Cortex of kidney (tissue), 1 donor: ENCODE results near the gene NDUFS7.

Source experiments
- DNase-seq: peaks from one replicate; lab custom pipeline; 2025; lab: John Stamatoyannopoulos, UW

The NDUFS7 gene

DNA sequence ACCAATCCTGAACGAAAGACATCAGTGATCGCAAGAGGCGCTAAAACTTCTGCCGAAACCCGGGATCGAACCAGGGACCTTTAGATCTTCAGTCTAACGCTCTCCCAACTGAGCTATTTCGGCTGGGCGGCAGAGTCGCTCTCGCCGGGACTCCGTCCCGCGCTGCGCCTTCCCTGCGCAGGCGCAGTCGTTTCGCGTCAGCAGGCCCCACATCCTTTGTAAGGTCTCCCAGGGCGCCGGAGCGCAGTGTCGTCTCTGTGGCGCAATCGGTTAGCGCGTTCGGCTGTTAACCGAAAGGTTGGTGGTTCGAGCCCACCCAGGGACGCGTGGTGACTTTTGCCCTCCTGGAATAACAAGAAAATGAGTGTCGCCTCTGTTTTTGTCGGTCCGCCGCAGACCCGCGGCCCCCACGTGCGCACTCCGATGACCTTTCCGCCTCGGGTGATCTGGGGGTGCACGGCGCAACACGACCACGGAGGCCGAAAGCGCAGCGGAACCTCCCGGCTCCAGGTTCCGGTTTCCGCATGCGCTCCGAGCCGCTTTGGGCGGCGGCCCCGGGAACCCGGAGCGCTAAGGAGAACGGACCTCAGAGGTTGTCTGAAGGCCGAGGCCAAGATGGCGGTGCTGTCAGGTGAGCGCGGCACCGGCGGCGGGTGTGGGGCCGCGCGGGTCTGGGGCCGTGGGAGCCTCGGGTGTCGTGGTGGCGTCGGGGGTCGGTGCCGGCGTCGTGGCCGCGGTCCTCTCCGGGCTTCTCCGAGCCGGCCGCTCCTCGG, at the start of gene NDUFS7:
Gene NDUFS7, plus strand, starts transcription at position 596 of the 773 bp plus-strand sequence. Its CDS starts 20 bp downstream, at position 616.
- peak; percentile 91 for DNase-seq

DNA sequence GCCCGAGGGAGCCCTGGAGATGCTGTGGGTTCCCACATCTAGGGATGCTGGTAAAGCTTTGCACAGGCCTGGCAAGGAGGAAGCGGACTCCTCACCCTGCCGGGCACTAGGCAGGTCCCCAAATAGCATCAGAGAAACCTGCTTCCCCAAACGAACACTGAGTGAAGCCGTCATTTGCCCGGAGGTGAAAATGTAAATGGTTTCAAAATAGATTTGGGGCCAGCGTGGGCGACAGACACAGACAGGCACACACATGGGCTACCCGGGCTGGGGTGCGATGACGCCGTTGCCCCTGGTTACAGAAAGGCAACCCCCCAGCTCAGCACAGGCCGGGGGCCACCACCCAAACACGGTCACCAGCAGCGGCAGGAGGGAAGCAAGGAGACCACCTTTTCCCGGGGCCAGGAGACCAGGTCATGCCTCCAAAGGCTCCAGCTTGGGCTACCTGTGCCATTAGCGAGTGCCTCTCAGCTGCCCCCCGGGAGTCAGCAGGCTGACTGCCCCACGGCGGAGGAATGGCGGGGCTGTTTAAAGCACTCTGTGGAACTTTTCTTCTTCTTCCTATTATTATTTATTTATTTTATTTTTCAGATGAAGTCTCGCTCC, 47.5 kb upstream of the NDUFS7 start:
- DNase-seq: no peak

DNA sequence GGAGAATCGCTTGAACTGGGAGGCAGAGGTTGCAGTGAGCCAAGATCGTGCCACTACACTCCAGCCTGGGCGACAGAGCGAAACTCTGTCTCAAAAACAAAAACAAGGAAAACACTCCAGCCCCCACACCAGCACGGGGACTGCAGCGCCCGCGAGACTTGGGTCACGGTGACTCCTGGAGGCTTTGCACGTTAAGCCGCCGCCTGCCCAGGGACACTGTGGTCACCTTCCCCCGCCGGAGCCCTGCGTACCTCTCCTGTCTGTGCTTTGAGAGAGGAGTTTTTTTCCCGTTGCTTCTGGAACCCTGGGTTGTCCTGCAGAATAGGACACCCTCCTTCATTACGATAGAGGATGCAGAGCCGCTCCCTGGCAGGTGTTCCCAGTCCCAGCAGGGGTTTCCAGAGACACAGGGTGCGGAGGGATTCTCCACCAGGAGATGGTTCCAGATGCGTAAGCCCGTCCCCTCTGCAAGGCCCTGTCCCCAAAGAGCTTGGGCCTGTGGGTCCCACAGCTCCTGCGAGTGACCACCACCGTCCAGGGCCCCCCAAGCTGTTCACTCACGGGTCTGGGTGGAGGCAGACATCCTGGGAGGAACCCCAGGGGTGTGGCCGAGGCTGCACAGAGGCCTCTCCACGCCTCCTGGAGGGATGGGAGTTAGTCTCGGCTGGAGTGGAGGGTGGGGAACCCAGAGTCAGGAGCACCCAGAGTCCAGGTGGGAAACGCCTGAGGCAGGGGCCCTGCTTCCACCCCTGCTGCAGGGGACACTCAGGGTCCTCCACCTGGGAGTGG, 42.8 kb upstream of the NDUFS7 start:
- DNase-seq: no peak

DNA sequence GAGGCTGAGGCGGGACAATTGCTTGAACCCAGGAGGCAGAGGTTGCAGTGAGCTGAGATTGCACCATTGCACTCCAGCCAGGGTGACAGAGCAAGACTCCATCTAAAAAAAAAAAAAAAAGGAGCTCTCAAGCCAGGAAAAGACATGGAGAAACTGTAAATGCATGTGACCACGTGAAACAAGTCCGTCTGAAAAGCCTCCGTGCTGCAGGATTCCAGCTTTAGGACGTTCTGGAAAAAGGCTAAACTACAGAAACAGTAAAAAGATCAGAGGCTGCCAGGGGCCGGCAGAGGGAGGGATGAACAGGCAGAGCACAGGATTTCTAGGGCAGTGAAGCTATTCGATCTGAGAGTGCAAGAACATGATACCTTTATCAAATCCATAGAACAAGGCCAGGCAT, 40.7 kb upstream of the NDUFS7 start:
- DNase-seq: no peak

DNA sequence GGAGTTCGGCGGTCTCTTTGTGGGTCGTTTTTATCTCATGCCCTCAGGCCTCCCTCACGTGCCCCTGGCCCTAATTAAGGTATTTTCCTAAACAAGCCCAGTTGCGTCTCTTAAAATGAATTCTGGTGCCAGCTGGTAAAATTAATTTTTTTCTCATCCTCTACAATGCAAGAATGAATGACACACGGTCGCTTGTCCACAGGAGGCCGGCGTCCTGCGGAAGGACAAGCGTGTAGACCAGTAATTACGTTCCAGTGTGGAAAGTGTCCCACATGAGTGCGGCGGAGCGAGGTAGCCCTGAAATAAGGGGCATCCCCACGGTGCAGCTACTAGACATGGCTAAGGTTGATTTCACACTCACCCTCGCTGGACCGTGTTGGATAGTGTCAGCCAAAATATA, 34.5 kb upstream of the NDUFS7 start:
- DNase-seq: no peak

DNA sequence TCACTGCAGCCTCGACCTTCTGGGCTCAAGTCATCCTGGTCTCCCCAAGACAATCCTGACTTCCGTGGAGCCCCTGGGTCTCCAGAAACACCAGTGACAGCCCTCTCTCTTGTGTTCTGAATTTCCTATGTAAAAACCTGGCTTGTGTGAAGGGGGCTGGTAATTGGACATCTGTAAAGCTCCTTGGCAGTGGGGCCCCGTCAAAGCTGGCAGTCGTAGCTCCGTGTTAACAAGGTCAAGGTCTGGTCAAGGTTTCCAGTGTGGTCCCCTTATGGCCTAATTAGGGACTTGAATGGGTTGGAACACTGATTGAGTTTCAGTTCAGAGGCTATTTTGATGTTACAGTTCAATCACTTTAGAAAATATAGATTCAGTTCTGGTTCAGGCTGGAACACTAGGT, 32.8 kb upstream of the NDUFS7 start:
- no peak for DNase-seq

DNA sequence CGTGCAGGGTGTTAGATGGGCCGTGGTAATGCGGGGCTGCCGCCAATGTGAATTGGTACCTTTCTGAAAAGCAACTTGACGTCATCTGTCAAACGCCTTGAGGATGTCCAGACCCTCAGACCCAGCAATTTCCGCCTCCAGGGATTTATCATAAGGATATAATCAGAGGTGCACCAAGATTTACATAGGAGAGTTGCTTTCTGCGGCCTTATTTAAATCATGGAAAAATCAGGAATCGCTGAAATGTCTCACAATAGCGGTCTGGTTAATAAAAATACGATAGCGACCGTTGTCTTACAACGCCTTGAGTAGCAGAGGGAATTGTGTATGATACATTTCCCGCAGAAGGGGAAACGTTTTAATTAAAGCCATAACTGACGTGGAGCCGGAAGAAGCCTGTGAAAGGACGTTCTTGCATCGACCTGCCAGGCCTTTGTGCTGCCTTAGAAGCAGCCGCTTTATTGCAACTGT, 32.3 kb upstream of the NDUFS7 start:
- DNase-seq: no peak

DNA sequence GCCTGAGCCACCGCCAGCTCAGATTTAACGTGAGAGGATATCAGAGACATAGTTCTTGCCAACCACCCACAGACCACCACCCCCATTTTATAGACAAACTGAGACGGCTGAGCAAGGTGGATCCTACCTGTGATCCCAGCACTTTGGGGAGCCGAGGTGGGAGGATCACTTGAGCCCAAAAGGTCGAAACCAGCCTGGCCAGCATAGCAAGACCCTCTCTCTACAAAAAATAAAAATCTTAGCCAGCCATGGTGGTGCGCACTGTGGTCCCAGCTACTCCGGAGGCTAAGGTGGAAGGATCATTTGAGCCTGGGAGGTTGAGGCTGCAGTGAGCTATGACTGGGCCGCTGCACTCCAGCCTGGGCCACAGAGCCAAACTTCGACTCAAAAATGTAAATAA, 30.6 kb upstream of the NDUFS7 start:
- DNase-seq: no peak

DNA sequence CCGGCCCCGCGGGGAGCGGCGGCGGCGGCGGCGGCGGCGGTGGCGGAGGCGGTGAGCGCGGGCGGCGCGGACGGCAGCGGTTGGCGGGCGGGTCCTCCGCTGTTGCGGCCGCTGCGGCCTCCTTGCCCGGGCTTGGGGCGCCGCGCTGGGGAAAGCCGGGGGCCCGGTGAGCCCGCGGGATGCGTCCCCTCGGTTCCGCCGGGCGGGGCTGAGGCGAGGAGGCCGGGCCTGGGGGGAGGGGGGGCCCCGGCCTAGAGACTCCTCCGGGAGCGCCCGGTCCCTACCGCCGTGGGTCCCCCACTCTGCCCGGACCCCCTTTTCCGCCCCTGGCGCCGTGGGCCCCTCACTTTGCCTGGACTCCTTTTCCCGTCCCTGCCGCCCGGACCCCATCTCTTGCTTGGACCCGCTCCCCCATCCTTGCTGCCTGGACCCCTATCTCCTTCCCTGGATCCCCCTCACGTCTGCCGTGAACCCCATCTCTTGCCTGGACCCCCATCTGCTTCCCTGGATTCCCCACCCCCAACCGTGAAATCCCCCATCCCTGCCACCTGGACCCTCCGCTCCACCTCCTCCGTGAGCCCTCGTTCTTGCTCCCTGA, 28.6 kb upstream of the NDUFS7 start:
- DNase-seq: no peak

DNA sequence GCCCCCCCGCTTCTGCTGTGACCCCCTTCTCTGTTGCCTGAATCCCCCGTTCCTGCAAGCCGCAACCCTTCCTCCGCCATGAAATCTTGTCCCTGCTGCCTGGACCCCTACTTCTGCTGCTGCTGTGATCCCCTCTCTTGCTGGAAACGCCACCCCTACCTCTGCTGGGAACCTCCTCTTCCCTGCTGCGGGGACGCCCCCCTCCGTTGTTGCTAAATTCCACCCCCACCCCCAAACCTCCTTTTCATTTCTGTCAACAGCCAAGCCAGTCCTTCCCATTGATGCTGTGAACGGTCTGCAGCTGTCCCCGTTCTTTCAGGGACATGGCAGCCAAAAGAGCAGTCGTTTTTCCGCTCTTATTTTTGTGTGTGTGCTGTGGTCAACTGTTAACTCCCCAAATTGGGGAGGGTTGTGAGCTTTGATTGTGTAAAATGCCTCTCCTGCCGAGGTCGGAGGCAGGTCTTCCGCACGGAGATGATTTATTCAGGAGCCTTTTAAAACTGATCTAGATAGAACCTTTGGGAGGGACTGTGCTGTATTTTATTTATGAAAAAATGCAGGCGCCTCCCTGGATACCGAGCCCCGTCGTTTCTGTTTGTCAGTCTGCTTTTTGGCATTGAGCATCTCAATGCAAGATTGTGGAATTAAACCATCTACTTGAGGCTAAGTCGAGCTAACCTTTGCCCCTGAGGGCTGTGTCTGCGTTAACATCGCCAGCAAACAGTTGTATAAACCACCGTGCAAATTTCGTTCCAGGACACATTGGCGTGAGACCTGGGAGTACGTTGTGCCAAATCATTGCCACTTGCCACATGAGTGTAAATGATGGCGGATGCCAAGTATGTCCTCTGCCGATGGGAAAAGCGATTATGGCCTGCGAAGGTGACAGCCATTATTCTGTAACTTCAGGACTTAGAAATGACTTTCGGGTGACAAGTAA, 27.9 kb upstream of the NDUFS7 start:
- no peak for DNase-seq

DNA sequence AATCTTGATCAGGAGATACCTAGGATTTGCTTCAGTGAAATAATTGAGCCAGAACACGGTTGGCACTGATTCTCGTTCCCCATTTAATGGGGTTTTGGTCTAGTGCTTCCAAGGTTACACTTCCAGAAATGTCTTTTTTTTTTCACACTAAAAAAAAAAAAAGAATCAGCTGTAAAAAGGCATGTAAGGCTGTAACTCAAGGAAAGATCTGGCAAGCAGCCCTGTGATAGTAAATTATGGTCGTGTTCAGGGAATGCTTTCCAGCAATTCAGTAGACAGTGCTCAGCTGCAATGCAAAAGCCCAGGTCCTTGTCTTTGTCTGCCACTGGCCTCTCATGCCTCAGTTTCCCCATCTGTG, 27.2 kb upstream of the NDUFS7 start:
- no peak for DNase-seq

DNA sequence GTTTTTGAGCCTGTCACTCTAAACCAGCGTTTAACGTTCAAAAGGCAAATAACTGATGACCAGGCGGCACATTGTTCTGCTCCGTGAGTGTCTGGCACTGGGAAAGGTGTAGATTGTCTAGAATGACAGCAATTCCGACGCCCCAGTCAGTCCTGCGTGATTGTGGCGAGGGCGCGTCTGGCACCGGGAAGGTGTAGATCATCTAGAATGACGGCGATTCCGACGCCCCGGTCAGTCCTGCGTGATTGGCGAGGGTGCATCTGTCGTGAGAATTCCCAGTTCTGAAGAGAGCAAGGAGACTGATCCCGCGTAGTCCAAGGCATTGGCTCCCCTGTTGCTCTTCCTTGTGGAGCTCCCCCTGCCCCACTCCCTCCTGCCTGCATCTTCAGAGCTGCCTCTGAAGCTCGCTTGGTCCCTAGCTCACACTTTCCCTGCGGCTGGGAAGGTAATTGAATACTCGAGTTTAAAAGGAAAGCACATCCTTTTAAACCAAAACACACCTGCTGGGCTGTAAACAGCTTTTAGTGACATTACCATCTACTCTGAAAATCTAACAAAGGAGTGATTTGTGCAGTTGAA, 26.1 kb upstream of the NDUFS7 start:
- DNase-seq: no peak

DNA sequence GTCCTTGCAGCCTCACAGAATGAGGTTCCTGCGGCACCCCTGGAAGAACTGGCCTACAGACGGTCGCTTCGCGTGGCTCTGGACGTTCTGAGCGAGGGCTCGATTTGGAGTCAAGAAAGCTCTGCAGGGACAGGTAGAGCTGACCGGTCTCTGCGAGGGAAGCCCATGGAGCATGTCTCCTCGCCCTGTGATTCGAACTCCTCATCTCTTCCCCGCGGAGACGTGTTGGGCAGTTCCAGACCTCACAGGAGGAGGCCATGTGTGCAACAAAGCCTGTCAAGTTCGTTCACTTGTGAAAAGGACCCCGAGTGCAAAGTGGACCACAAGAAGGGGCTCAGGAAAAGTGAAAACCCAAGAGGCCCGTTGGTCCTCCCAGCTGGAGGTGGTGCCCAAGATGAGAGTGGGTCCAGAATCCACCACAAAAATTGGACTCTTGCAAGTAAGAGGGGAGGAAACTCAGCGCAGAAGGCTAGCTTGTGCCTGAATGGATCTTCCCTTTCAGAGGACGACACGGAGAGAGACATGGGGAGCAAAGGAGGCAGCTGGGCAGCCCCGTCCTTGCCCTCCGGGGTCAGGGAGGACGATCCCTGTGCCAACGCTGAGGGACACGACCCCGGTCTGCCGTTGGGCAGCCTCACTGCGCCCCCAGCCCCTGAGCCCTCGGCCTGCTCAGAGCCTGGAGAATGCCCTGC, 23.4 kb upstream of the NDUFS7 start:
- no peak for DNase-seq

DNA sequence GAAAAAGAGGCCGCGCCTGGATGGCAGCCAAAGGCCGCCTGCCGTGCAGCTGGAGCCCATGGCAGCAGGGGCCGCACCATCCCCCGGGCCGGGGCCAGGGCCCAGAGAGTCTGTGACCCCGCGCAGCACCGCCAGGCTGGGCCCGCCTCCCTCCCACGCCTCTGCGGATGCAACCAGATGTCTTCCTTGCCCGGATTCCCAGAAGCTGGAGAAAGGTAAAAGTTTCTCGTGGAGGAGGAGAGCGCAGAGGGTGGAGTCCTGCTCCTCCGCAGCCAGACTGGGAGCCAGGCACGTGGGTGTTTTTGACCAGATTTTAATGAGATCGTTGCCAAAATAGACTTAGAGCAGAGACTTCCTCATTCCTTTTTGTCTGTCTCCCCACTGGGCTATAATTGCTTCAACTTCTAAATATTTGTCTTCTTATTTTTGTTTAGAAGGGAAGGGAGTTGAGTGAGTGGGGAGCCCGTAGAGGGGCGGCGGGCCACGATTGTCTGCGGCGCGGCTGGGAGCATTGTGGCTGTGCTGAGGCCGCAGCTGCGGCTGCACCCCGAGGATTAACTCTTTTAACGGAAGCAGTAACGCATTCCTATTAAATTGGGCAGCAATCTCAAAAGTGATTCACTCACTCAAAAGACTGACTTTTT, 22.8 kb upstream of the NDUFS7 start:
- no peak for DNase-seq

DNA sequence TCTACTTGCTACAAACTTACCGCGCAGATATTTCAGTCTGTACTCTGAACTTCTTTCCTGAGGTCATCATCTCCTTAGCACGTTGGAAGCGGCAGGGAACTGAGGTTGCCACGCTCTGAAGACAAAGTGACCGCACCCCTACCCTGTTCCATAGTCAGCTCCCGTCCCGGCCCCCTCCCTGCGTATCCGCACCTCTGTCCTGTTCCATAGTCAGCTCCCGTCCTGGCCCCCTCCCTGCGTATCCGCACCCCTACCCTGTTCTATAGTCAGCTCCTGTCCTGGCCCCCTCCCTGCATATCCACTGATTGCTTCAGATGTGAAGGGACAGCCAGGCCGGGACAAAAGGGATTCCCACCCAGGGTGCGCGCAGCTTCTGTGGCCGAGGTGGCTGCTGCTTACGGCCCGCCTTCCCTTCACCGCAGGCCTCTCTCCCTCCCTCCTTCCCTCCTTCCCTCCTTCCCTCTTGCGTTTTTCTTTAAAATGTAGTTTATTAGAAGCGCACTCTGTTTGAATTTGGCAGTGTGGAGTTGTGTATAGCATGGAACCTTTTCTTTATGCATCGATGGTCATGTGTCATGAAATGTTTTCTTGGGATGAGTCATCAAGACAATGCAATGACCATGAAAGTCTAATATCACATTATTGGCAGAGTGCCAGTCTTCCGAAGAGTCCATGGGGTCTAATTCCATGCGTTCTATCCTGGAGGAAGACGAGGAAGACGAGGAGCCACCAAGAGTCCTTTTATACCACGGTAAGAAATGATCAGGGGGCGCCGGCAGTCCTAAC, 21.9 kb upstream of the NDUFS7 start:
- DNase-seq: no peak

DNA sequence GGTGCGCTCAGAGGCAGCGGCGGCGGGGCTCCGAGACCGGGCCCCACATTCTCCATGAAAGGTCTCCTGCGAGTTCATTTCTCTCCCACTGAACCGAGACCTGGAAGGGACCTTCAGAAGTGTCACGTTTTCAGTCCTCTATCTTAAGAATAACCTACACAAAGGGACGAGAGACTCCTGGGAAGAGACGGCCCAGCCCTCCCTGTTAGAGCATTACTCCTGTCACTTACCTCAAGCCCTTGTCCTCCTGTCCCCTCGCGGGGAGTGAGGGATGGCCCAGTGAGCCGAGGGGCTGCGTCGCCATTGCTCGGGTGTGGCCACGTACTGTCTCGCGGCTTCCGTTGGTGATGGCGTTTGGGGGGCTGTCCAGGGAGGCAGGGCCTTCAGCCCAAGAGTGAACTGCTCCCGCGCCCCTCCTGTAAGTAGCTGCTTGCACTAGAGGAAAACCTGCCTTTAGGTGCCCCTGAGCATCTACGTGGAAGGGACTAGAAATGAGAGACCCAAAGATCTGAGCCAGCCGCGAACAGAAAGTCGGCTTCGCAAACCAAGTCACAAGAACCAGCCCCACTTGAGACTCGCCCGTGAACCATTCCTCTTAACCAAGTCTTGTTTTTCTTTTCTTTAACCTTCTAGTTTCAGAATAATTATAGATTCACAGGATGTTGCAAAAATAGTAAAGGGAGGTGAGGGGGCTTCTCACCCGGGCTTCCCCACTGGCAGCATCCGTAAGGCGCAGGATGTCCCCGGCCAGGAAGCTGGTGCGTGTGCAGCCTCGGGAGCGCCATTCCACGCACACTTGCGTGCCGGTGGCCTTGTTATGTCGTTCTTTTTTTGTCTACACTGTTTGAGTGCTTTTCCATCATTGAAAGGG, 21.1 kb upstream of the NDUFS7 start:
- DNase-seq: no peak

DNA sequence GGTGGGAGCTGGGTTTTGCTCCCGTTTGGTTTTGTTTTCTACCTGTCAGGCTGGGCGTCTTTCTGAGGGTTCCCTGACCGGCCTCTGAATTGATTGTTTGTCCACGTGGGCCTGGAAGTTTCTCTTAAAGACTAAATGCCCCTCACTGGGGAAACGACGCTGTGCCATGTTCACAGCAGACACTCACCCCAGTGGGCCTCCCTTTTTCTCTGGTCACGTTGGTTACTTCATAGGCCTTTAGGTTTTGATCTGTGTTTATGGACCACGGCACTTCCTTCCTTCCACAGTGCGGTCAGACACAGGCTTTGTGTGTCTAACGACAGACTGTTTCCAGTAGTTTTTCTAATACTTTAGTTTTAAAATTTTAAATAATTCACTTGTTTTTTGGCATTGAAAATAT, 20.1 kb upstream of the NDUFS7 start:
- DNase-seq: no peak

DNA sequence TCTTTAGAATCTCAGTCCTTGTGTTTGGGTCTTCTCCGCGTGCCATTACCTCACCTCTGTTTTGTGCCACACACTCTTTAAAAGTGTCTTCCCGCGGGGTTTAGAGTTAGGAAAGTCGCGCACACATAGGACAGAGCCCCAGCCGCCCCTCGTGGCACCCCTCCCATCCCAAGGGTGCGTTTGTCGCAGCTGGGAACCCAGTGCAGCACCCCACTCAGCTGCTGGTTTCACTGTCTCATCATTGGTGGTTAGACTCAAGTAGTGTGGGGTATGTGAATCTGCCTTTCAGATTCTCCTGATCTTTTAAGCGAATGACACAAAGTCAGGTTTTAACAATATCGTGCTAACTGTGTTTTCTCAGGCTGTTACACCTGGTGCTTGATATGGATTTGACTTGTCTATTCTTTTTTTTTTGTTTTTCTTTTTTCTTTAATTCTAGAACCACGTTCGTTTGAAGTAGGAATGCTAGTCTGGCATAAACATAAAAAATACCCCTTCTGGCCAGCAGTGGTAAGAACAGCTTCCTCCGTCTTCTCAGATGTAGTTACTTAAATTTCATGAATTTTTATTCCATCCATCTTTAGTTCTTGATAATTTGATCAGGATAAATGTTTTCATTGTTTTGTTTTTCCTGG, 19.5 kb upstream of the NDUFS7 start:
- DNase-seq: no peak
